K562 (cell line): ENCODE data around the gene TRIP6. TPM values are rescaled to one million over a fixed set of nuclear protein-coding genes. Genes with fewer than 3 reads are reported as not detected.
A peak's percentile ranks its signal among the peaks of the same experiment; 100 is the strongest.

Experiments
- ARHGAP35 ChIP-seq: fragments of 450-650 bp; IDR thresholded peaks from 2 replicates; pipeline ENCODE4 v1.6.1; 2018; ENCODE audit not compliant: partially characterized antibody
- BRF1 ChIP-seq: IDR thresholded peaks from 3 replicates; pipeline ENCODE4 v1.6.1; 2011; ENCODE audit warnings: borderline replicate concordance, mild to moderate bottlenecking; ENCODE audit not compliant: insufficient read length; ENCODE audit errors: extremely low read depth
- EHMT2 ChIP-seq: fragments of 450-650 bp; IDR thresholded peaks from 2 replicates; pipeline ENCODE4 v1.6.1; 2018; ENCODE audit warnings: antibody characterized with exemption
- ELF1 ChIP-seq: fragments of 200-800 bp; sonication (Bioruptor generic); IDR thresholded peaks from 2 replicates; pipeline ENCODE4 v1.6.1; 2016; ENCODE audit warnings: missing genetic modification characterization, missing compliant biosample characterization
- ESRRA ChIP-seq: fragments of 450-650 bp; IDR thresholded peaks from 2 replicates; pipeline ENCODE4 v1.6.1; 2014; ENCODE audit warnings: low read depth, mild to moderate bottlenecking, moderate library complexity, borderline replicate concordance
- GATA2 ChIP-seq: sonication (generic); formaldehyde crosslinking; IDR thresholded peaks from 2 replicates; pipeline ENCODE4 v1.4.0; 2020; ENCODE audit warnings: mild to moderate bottlenecking, missing genetic modification reagents
- HSF4 ChIP-seq: fragments of 250-450 bp; sonication (Bioruptor Pico); IDR thresholded peaks from 2 replicates; pipeline ENCODE4 v2.1.2; 2022; ENCODE audit warnings: mild to moderate bottlenecking, moderate library complexity, borderline replicate concordance
- ILK ChIP-seq: fragments of 450-650 bp; IDR thresholded peaks from 2 replicates; pipeline ENCODE4 v1.6.1; 2016; ENCODE audit warnings: missing genetic modification characterization, low read depth, mild to moderate bottlenecking, missing compliant biosample characterization, moderate library complexity, borderline replicate concordance
- JUN ChIP-seq, 2 experiments: sonication (generic) in 1 of 2; formaldehyde crosslinking in 1 of 2; IDR thresholded peaks; 2 replicates each; pipeline versions ENCODE4 v1.6.1 to v1.8.0; 2012 to 2022; ENCODE audit warnings: borderline replicate concordance in 2 of 2, mild to moderate bottlenecking in 2 of 2, improper control_type of control experiment in 1 of 2, low read depth in 1 of 2, low read length in 1 of 2, missing genetic modification reagents in 1 of 2
- MYC ChIP-seq, 2 experiments: fragments of 250-450 bp in 1 of 2; sonication (Bioruptor Pico) in 1 of 2; IDR thresholded peaks; 2 replicates each; pipeline versions ENCODE4 v1.5.1 to v1.6.1; 2012 to 2021; ENCODE audit warnings: low read depth in 2 of 2, borderline replicate concordance in 1 of 2, improper control_type of control experiment in 1 of 2, low read length in 1 of 2, mild to moderate bottlenecking in 1 of 2, moderate library complexity in 1 of 2
- NCOA2 ChIP-seq, 2 experiments: fragments of 450-650 bp; IDR thresholded peaks; 2 replicates each; pipeline ENCODE4 v1.6.1; 2018; ENCODE audit warnings: mild to moderate bottlenecking in 2 of 2, moderate library complexity in 1 of 2; ENCODE audit not compliant: partially characterized antibody in 2 of 2
- NELFE ChIP-seq: IDR thresholded peaks from 2 replicates; pipeline ENCODE4 v1.6.1; 2011; ENCODE audit warnings: mild to moderate bottlenecking; ENCODE audit not compliant: insufficient read depth, insufficient read length
- PREB ChIP-seq: sonication (generic); formaldehyde crosslinking; IDR thresholded peaks from 2 replicates; pipeline ENCODE4 v1.8.1; 2023; ENCODE audit warnings: mild to moderate bottlenecking, missing genetic modification reagents
- PRMT5 ChIP-seq: sonication (generic); formaldehyde crosslinking; IDR thresholded peaks from 2 replicates; pipeline ENCODE4 v1.5.0; 2020; ENCODE audit warnings: missing genetic modification reagents
- PTTG1 ChIP-seq: fragments of 450-650 bp; IDR thresholded peaks from 2 replicates; pipeline ENCODE4 v1.6.1; 2016; ENCODE audit warnings: low read depth, mild to moderate bottlenecking, missing genetic modification characterization, missing compliant biosample characterization
- RCOR1 ChIP-seq, 2 experiments: IDR thresholded peaks; 2 replicates each; pipeline ENCODE4 v1.6.1; 2012; ENCODE audit warnings: low read depth in 2 of 2, low read length in 2 of 2, borderline replicate concordance in 1 of 2, improper control_type of control experiment in 1 of 2
- SAFB ChIP-seq: fragments of 200-400 bp; formaldehyde crosslinking; IDR thresholded peaks from 2 replicates; pipeline ENCODE4 v1.6.1; 2017; ENCODE audit warnings: low read depth, low read length, borderline replicate concordance
- TGIF2 ChIP-seq: sonication (generic); formaldehyde crosslinking; IDR thresholded peaks from 2 replicates; pipeline ENCODE4 v1.8.1; 2022; ENCODE audit warnings: mild to moderate bottlenecking, missing genetic modification reagents, moderate library complexity
- YBX1 ChIP-seq: fragments of 450-650 bp; IDR thresholded peaks from 2 replicates; pipeline ENCODE4 v1.7.1; 2016; ENCODE audit warnings: mild to moderate bottlenecking
- ZFP91 ChIP-seq: sonication (generic); formaldehyde crosslinking; IDR thresholded peaks from 2 replicates; pipeline ENCODE4 v1.8.0; 2022; ENCODE audit warnings: mild to moderate bottlenecking, missing genetic modification reagents
- ZFPM2 ChIP-seq: fragments of 250-450 bp; sonication (Bioruptor Pico); IDR thresholded peaks from 2 replicates; pipeline ENCODE4 v1.5.1; 2022; ENCODE audit warnings: mild to moderate bottlenecking
- ZNF280B ChIP-seq: fragments of 250-450 bp; sonication (Bioruptor Pico); IDR thresholded peaks from 2 replicates; pipeline ENCODE4 v1.5.1; 2021; ENCODE audit warnings: mild to moderate bottlenecking
- ZNF431 ChIP-seq: sonication (generic); formaldehyde crosslinking; IDR thresholded peaks from 2 replicates; pipeline ENCODE4 v1.8.0; 2022; ENCODE audit warnings: mild to moderate bottlenecking, missing genetic modification reagents
- ZNF445 ChIP-seq: fragments of 250-450 bp; sonication (Bioruptor Pico); IDR thresholded peaks from 2 replicates; pipeline ENCODE4 v1.4.0; 2020; ENCODE audit warnings: low read depth, mild to moderate bottlenecking, moderate library complexity
- ZNF695 ChIP-seq: fragments of 450-650 bp; formaldehyde crosslinking; IDR thresholded peaks from 2 replicates; pipeline ENCODE4 v1.4.0; 2020; ENCODE audit warnings: mild to moderate bottlenecking, moderate library complexity
- polyA plus RNA-seq, 8 experiments: library from polyadenylated mRNA; depleted of rRNA in 4 of 8; stranded (reverse) in 5 of 8; unstranded in 3 of 8; fragments of >200 nt; fragmentation: Nextera tagmentation in 2 of 8; fragmentation: Illumina TruSeq in 1 of 8; extraction: Ambion mirVana in 2 of 8; extraction: Trizol in 1 of 8; gene quantifications; 2 replicates each; pipeline versions ENCODE4 v1.2.1 to v1.2.3, GENCODE V29; 2011 to 2014; ENCODE audit warnings: inconsistent platforms in 1 of 8, missing spikeins in 1 of 8
- total RNA-seq, 7 experiments: library from RNA; depleted of rRNA in 6 of 7; stranded (reverse); fragments of >200 nt in 6 of 7; fragmentation: Illumina TruSeq in 2 of 7; extraction: Trizol in 2 of 7; gene quantifications; 2 replicates each; pipeline versions ENCODE4 v1.2.1 to v1.2.3, GENCODE V29; 2011 to 2021; ENCODE audit warnings: low replicate concordance in 1 of 7

The TRIP6 gene
- total and polyA plus RNA-seq, 9 of the 15 experiments (the other 6 are each of a cell fraction or from before 2014, with no cell fraction given) = 5.9 to 141 (median 54.0) TPM

GRCh38 chr7:100829150-100829716 lies 38.0 kb upstream of the TRIP6 start (continued):
- TF ChIP-seq EHMT2 (0 out of 2 replicates have a peak, but pooled peaks have one; percentile 53), HSF4 (CRISPR knock-in tag) (no peak), ZNF431 (no peak), ARHGAP35 (no peak), PREB (0 out of 2 replicates have a peak, but pooled peaks have one; percentile 72), SAFB (no peak), MYC (IDR thresholded peaks at IDR 0.05; ENCODE audit: low read depth, low read length) (no peak), MYC (CRISPR knock-in tag; IDR thresholded peaks at IDR 0.05; ENCODE audit: borderline replicate concordance, low read depth) (no peak), ELF1 (tag) (no peak), ZNF280B (CRISPR knock-in tag) (no peak), ZNF445 (CRISPR knock-in tag) (no peak), JUN (IDR thresholded peaks at IDR 0.05; ENCODE audit: borderline replicate concordance, low read depth, low read length) (no peak), JUN (CRISPR knock-in tag; IDR thresholded peaks at IDR 0.05; ENCODE audit: borderline replicate concordance) (no peak), GATA2 (CRISPR knock-in tag) (peak; percentile 91), ZFPM2 (CRISPR knock-in tag) (no peak), RCOR1 (IDR thresholded peaks at IDR 0.05; ENCODE audit: borderline replicate concordance in 1 of 2, low read depth in 2 of 2, low read length in 2 of 2) (peak; percentile 54 to 93; a peak in 3 of 4 replicates), NCOA2 (IDR thresholded peaks at IDR 0.05; ENCODE audit: partially characterized antibody in 2 of 2) (no peak), NELFE (no peak), ILK (tag) (no peak), BRF1 (no peak), PRMT5 (no peak), ESRRA (0 out of 2 replicates have a peak, but pooled peaks have one; percentile 28), TGIF2 (CRISPR knock-in tag) (no peak), ZNF695 (CRISPR knock-in tag) (no peak), YBX1 (no peak), PTTG1 (no peak), ZFP91 (no peak)
